Natural killer cell treated with Interleukin-12 subunit alpha and Interleukin-12 subunit beta and Interleukin-15 and Interleukin-18, amount 100 ng/mL, for 72 hours (primary cell): ENCODE measurements around the gene CRYBG1. TPM values are rescaled to one million over a fixed set of nuclear protein-coding genes. Genes with fewer than 3 reads are reported as not detected.

Experiments used
- ATAC-seq, 2 donors: fragments of 150-1000 bp; cut with Tn5 transposase in 1 of 2; sonication (Bioruptor Pico), chemical (Tn5 transposase) in 1 of 2; 2 replicates each; pipeline ENCODE4 v1.10.0; 2021
- DNase-seq: peaks from one replicate; pipeline ENCODE4 v3.0.0; 2022; ENCODE audit warnings: low spot score
- H3K27ac Mint-ChIP-seq, 2 donors: 1 replicate in 1 of 2; 2 replicates in 1 of 2; pipeline ENCODE4 v1.8.0; 2022; ENCODE audit warnings: mixed read lengths in 2 of 2, mild to moderate bottlenecking in 1 of 2, moderate library complexity in 1 of 2
- H3K27me3 Mint-ChIP-seq, 2 donors: 1 replicate in 1 of 2; 2 replicates in 1 of 2; pipeline ENCODE4 v1.8.0; 2022; ENCODE audit warnings: mixed read lengths in 2 of 2
- H3K36me3 Mint-ChIP-seq: one replicate; pipeline ENCODE4 v1.8.0; 2022; ENCODE audit warnings: mixed read lengths
- H3K4me1 Mint-ChIP-seq, 2 donors: 1 replicate in 1 of 2; 2 replicates in 1 of 2; pipeline ENCODE4 v1.8.0; 2022; ENCODE audit warnings: low read depth in 2 of 2, mixed read lengths in 2 of 2, mild to moderate bottlenecking in 1 of 2
- H3K4me3 Mint-ChIP-seq: one replicate; pipeline ENCODE4 v1.8.0; 2022; ENCODE audit warnings: mixed read lengths
- H3K9me3 Mint-ChIP-seq: 2 replicates; pipeline ENCODE4 v1.8.0; 2022; ENCODE audit warnings: mixed read lengths
- total RNA-seq, 2 donors: library from RNA; stranded (reverse); gene quantifications; one replicate each; pipeline ENCODE4 v1.2.3, GENCODE V29; 2022

The CRYBG1 gene
- total RNA-seq, 2 donors from 2014 or later: 5.8 to 17.0 TPM

DNA sequence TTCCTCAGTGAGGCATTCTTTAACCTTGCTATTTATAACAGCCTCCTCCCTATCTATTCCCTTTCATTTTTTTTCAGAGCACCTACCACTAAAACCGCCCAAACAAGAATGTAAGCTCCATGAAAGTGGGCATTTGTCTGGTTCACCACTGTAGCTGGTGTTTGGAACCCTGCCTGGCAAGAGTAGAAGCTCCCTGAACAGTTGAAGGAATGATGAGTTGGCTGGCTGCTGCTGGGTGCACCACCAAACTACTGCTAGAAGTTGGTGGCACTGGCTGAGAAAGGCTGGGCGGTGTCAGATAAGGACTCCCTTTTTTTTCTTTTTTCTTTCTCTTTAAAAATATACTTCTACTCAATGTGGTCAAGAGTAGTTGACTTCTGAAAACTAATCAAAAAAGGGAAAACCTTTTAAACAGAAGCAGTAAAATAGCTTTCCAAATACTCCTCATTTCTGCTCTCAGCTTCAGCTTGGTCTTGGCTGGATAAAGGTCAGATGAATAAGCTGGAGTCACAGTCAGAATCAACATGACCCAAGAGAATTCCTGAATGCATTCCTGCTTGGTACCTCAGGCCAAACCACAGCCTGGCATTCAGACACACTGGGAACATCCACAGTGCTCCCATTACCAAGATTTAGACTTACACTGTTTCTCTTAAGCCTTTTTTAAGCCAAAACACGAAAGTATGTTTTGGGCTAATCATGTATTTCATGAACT is 230.8 kb downstream of the CRYBG1 start:
- H3K36me3 Mint-ChIP-seq: no peaks in the 10 kb centered on the region
- no peak overlapping the region for H3K4me3 Mint-ChIP-seq
- DNase-seq: no peak

DNA sequence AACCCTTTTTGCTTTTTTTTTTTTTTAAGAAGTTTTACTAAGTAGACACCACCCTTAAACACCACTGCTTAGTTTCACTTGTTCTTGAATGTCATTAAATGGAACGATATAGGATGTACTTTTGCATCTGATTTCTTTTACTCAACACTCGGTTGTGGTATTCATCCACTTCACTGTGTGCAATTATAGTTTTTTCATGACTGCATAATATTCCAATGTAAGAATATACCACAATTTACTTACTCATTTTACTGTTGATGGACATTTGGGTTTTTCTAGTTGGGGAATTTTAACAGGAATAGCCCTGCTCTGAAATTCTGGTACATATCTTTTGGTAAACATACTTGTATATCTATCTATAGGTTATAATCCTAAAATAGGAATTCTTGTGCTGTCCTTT is 238.9 kb downstream of the CRYBG1 start:
- no peaks in the 10 kb centered on the region for H3K27me3 Mint-ChIP-seq
- ATAC-seq (no peak), DNase-seq (no peak)
- H3K4me1 Mint-ChIP-seq: no peaks in the 10 kb centered on the region
- H3K9me3 Mint-ChIP-seq: no peaks in the 10 kb centered on the region
- no peak overlapping the region for H3K4me3 Mint-ChIP-seq
- no peak overlapping the region for H3K27ac Mint-ChIP-seq
- peaks cover 21% of the 10 kb centered on the region for H3K36me3 Mint-ChIP-seq

More for the DNA sequence above, 230.8 kb downstream of the CRYBG1 start:
- H3K4me1 Mint-ChIP-seq: no peaks in the 10 kb centered on the region
- no peak overlapping the region for H3K27ac Mint-ChIP-seq
- no peaks in the 10 kb centered on the region for H3K9me3 Mint-ChIP-seq
- H3K27me3 Mint-ChIP-seq: no peaks in the 10 kb centered on the region
- no peak for ATAC-seq

DNA sequence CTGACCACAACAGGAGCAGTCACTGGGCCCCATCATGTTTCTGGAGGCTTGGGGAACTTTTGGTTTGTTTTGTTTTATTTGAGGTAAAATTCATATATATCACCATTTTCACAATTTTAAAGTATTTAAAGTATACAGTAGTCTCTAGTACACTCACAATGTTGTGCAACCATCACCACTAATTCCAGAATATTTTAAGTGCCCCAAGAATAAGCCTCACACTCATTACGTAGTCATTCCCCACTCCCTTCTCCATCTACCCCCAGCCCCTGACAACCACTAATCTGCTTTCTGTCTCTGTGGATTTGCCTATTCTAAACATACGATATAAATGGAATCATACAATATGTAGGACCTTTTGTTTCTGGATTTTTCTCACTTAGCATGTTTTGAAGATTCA is 239.8 kb downstream of the CRYBG1 start:
- Mint-ChIP-seq H3K9me3 (no peaks in the 10 kb centered on the region), H3K27ac (no peak overlapping the region), H3K36me3 (peaks cover 21% of the 10 kb centered on the region), H3K27me3 (no peaks in the 10 kb centered on the region), H3K4me1 (no peaks in the 10 kb centered on the region), H3K4me3 (no peak overlapping the region)
- DNase-seq (no peak), ATAC-seq (no peak)

DNA sequence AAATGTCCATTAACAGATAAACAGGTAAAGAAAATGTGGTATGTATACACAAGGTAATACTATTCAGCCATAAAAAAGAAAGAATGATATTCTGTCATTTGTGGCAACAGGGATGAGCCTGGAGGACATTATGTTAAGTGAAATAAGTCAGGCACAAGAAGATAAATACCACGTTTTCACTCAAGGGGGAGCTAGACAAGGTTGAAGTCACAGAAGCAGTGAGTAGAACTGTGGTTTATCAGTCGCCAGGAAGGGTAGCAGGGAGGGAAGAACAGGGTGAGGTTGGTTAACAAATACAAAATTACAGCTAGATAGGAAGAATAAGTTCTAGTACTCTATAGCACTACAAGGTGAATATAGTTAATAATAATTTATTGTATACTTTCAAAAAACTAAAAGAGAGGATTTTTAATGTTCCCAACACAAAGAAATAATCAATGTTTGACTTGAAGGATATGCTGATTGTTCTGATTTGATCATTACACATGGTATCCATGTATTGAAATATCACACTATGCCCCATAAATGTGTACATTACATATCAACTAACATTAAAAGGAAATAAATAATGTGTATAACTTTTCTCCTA is 247.7 kb downstream of the CRYBG1 start:
- Mint-ChIP-seq H3K9me3 (no peaks in the 10 kb centered on the region), H3K27me3 (no peaks in the 10 kb centered on the region), H3K4me3 (no peak overlapping the region), H3K4me1 (peaks cover 6 to 8% of the 10 kb centered on the region in 2 donors), H3K36me3 (no peaks in the 10 kb centered on the region), H3K27ac (peak overlapping the region in 1 of 2 donors; percentile 9)
- DNase-seq (no peak), ATAC-seq (peak; percentile 68 to 73)

DNA sequence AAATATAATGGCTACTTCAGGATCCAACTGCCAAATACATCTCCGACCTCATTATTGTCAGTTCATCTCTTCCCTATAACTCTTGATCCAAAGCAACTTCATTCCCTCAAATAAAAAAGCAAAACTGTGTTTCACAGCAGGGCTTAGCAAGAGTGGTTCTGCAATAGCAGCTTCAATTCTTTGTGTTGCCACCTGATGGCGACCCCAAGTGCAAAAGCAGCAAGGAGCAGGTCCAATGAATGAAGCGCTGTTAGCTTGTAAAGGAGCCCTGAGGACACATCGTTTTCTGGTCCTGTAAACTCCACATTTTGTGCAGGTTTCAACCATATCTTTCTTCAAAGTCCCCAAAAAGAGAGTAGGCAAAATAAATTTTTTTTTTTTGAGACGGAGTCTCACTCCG is 249.2 kb downstream of the CRYBG1 start:
- Mint-ChIP-seq H3K9me3 (no peaks in the 10 kb centered on the region), H3K36me3 (peaks cover 10% of the 10 kb centered on the region), H3K27me3 (no peaks in the 10 kb centered on the region), H3K4me3 (no peak overlapping the region), H3K4me1 (peaks cover 8 to 11% of the 10 kb centered on the region in 2 donors), H3K27ac (no peak overlapping the region)
- DNase-seq: no peak
- no peak for ATAC-seq

DNA sequence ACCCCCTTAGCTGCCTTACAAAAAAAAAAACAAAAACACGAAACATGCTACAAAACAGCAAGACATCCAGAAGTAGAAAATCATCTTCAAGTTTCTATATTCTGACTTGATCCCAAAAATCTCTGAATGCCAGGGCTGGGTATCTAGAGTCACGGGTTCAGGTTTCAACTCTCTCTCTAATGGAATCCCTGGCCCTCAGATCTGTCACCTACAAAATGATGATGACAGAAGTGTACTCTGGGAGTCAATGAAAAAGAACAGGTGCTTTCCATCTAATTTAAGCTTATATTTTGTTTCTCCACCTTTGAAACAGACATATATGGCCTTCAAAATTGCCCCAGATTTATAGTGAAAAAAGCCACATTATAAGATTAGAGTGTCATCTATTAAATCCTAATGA is 250.5 kb downstream of the CRYBG1 start:
- ATAC-seq (no peak), DNase-seq (no peak)
- Mint-ChIP-seq H3K4me1 (peaks cover 8 to 11% of the 10 kb centered on the region in 2 donors), H3K36me3 (peaks cover 10% of the 10 kb centered on the region), H3K27ac (no peak overlapping the region), H3K4me3 (no peak overlapping the region), H3K27me3 (no peaks in the 10 kb centered on the region), H3K9me3 (no peaks in the 10 kb centered on the region)

DNA sequence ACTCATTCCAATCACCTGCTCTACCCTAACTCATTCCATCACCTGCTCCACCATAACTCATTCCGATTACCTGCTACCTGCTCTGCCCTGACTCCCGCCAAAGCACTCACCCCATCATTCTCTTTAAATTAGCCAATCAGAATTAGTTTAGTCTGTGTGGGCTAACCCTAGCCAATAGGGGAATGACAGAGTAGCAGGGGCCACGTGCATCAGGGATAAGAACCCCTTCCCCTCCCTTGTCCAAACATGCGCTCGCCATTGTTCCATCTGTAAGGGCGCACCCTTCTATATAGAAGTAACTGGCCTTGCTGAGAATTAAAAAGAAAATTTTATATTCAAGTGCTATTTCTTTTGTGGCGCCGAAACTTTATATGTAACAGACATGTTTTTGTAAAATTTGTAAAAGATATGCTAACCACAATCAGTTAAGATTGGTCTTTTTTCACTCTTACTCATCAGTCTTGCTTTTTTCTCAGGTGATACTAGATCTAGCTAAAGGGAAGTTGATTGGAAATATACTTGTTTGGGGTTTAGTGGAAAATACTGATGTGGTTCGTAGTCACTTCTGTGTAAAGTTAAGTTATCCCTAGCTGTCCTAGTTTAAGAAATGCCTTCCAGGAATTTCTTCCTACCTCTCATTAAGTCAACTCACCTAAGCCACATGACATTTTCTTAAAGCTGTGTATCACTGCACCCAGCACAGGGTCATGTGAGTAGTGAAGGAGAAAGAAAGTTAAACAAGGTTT is 252.3 kb downstream of the CRYBG1 start:
- Mint-ChIP-seq H3K27me3 (no peaks in the 10 kb centered on the region), H3K36me3 (peaks cover 10% of the 10 kb centered on the region), H3K4me3 (no peak overlapping the region), H3K4me1 (peaks cover 8 to 10% of the 10 kb centered on the region in 2 donors), H3K27ac (no peak overlapping the region), H3K9me3 (no peaks in the 10 kb centered on the region)
- DNase-seq: no peak
- ATAC-seq: no peak

DNA sequence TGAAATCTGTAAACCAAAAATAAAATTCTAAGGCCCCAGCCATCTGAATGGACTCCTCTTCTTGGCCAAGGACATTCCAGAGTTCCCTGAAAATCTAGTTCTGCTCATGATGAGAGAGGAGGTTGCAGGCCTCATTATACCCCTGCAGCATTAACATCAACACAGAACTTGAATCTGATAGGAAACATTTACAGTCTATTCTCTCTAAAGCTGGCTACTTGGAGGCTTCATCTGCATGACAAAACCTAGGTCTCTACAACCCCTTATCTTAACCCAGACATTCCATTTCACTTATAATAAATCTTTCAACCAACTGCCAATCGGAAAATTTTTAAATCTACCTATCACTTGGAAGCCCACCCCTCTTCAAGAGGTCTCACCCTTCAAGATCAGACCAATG is 253.1 kb downstream of the CRYBG1 start:
- H3K9me3 Mint-ChIP-seq: no peaks in the 10 kb centered on the region
- peaks cover 4 to 5% of the 10 kb centered on the region in 2 donors for H3K4me1 Mint-ChIP-seq
- ATAC-seq (no peak), DNase-seq (no peak)
- H3K4me3 Mint-ChIP-seq: no peak overlapping the region
- no peaks in the 10 kb centered on the region for H3K27me3 Mint-ChIP-seq
- H3K36me3 Mint-ChIP-seq: peaks cover 10% of the 10 kb centered on the region
- H3K27ac Mint-ChIP-seq: no peak overlapping the region

DNA sequence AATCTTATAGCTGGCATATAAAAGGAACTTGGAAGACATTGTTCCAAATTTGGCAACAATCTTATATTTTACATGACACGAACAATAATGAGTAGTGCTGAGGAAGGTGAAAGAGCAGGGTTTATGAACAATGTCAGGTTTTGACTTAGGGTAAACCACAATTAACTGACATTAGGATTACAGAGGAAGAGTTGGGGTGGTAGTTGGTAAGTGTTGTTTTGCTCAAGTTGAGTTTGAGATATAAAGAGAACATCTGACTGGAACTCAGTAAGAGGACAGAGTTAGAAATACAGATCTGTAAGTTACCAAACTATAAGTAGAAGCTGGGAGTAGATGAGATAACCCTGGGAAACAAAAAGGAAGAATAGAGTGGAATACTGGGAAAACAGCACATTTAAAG is 253.6 kb downstream of the CRYBG1 start:
- H3K36me3 Mint-ChIP-seq: peaks cover 10% of the 10 kb centered on the region
- no peak overlapping the region for H3K4me3 Mint-ChIP-seq
- ATAC-seq: no peak
- H3K4me1 Mint-ChIP-seq: peaks cover 0 to 5% of the 10 kb centered on the region in 2 donors
- no peaks in the 10 kb centered on the region for H3K9me3 Mint-ChIP-seq
- no peak overlapping the region for H3K27ac Mint-ChIP-seq
- H3K27me3 Mint-ChIP-seq: no peaks in the 10 kb centered on the region
- DNase-seq: no peak

DNA sequence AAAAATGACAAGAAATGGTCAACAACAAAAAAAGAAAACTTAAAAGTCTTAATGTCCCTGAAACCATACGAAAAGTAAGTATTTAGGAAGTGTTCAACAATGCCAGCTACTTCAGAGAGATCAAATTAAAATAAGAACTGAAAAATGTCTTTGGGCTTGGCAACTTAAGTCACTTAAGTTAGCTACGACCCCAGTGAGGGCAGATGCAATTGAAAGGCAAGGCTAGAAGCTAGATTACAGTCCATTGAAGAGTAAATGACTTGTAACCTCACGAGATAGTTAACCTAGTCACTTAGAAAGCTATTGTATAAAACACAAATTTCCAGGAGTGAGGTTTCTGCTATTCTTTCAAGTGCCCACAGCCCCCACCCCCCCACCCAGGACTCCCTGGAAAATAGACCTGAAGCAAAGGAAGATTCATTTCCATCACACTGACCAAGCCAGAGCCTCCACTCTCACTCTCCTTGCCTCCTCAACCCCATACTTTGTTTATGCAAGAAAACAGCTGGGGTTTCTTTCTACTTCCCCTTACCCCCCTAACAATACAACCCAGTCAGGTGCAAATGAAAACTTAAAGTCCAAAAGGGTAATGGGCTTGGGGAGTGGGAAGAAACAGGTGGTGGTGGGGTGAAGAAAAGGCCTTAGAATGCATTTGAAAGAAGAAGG is 254.2 kb downstream of the CRYBG1 start:
- Mint-ChIP-seq H3K9me3 (no peaks in the 10 kb centered on the region), H3K4me3 (no peak overlapping the region), H3K27me3 (no peaks in the 10 kb centered on the region), H3K4me1 (peaks cover 0 to 5% of the 10 kb centered on the region in 2 donors), H3K27ac (no peak overlapping the region), H3K36me3 (peaks cover 10% of the 10 kb centered on the region)
- ATAC-seq (no peak), DNase-seq (no peak)

DNA sequence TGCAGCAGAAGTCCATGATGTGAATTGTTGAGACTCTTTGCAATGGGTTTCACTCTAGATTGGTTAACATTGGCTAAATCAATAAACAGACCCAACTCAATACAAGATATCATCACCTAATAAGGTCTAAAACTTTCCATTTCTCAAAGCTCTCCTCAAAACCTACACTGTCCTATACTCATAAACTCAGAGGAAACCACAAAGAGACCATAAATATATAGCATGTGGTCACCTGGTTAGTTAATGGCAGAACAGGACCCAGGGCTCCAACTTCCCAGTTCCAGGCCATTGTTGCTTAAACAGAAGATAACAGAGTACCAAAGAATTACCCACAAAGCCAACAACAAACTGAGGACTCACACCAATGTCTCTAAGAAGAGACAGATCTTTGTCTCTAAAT is 256.8 kb downstream of the CRYBG1 start:
- H3K27me3 Mint-ChIP-seq: no peaks in the 10 kb centered on the region
- H3K4me3 Mint-ChIP-seq: no peak overlapping the region
- H3K36me3 Mint-ChIP-seq: peaks cover 10% of the 10 kb centered on the region
- no peak overlapping the region for H3K27ac Mint-ChIP-seq
- DNase-seq (no peak), ATAC-seq (no peak)
- H3K9me3 Mint-ChIP-seq: no peaks in the 10 kb centered on the region
- H3K4me1 Mint-ChIP-seq: peaks cover 0 to 5% of the 10 kb centered on the region in 2 donors

DNA sequence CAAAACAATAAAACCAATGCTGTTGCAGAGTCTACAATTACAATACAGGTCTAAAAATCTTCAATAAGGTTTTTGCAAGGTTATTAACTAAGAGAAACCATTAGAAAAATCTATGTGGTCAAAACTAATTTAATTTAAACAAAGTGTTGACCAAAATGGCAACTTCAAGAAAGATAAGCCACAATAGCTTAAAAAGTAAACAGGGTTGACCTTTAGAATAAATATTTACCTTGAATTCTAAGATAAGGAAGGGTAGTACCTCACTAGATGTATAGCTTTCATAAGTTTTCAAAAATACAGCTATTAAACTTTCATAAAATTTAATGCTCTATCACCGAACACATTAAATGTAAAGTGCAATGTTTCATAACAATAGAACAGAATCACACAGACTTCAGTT is 257.3 kb downstream of the CRYBG1 start:
- H3K4me1 Mint-ChIP-seq: peaks cover 0 to 5% of the 10 kb centered on the region in 2 donors
- peaks cover 10% of the 10 kb centered on the region for H3K36me3 Mint-ChIP-seq
- no peak overlapping the region for H3K4me3 Mint-ChIP-seq
- no peaks in the 10 kb centered on the region for H3K27me3 Mint-ChIP-seq
- H3K27ac Mint-ChIP-seq: no peak overlapping the region
- no peaks in the 10 kb centered on the region for H3K9me3 Mint-ChIP-seq
- ATAC-seq (no peak), DNase-seq (no peak)

DNA sequence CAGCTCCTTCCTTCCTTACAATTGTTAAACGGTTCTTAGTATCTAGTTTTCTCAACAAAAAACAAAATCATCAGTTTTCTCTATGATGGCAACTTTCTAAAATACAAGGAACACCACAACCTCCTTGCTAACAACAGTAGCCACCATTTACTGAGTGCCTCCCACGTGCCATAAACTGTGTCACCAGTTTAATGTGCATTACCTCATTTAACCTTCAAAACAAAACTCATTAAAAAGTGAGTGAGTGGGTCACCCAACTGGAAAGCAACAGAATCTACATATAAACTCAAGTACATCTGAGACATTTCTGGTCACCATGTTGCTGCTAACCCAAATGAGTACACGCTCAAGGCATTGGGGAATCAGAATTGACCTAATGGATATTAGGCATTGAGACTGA is 257.8 kb downstream of the CRYBG1 start:
- H3K27me3 Mint-ChIP-seq: no peaks in the 10 kb centered on the region
- H3K4me1 Mint-ChIP-seq: peaks cover 0 to 5% of the 10 kb centered on the region in 2 donors
- ATAC-seq: no peak
- H3K9me3 Mint-ChIP-seq: no peaks in the 10 kb centered on the region
- H3K4me3 Mint-ChIP-seq: no peak overlapping the region
- H3K27ac Mint-ChIP-seq: no peak overlapping the region
- peaks cover 10% of the 10 kb centered on the region for H3K36me3 Mint-ChIP-seq
- no peak for DNase-seq

DNA sequence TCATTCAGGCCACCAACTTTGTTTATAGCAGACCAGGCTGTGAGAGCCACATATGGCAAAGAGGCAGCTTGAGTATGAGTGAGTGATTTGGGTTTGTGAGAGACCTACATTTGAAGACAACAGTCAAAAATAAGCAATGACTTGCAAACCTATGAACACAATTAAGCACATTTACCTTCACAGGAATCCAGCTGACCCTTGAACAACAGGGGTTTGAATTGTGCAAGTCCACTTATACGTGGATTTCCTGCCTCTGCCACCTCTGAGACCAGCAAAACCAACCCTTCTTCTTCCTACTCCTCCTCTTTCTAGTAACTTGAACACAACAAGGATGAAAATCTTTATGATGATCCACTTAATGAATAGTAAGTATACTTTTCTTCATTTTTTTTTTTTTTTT is 258.7 kb downstream of the CRYBG1 start:
- H3K4me3 Mint-ChIP-seq: no peak overlapping the region
- H3K27ac Mint-ChIP-seq: no peak overlapping the region
- no peaks in the 10 kb centered on the region for H3K9me3 Mint-ChIP-seq
- ATAC-seq (no peak), DNase-seq (no peak)
- H3K36me3 Mint-ChIP-seq: peaks cover 2% of the 10 kb centered on the region
- H3K27me3 Mint-ChIP-seq: no peaks in the 10 kb centered on the region
- peaks cover 0 to 2% of the 10 kb centered on the region in 2 donors for H3K4me1 Mint-ChIP-seq
